ENCODE measurements around the gene DSCAM.

Gene DSCAM

DNA sequence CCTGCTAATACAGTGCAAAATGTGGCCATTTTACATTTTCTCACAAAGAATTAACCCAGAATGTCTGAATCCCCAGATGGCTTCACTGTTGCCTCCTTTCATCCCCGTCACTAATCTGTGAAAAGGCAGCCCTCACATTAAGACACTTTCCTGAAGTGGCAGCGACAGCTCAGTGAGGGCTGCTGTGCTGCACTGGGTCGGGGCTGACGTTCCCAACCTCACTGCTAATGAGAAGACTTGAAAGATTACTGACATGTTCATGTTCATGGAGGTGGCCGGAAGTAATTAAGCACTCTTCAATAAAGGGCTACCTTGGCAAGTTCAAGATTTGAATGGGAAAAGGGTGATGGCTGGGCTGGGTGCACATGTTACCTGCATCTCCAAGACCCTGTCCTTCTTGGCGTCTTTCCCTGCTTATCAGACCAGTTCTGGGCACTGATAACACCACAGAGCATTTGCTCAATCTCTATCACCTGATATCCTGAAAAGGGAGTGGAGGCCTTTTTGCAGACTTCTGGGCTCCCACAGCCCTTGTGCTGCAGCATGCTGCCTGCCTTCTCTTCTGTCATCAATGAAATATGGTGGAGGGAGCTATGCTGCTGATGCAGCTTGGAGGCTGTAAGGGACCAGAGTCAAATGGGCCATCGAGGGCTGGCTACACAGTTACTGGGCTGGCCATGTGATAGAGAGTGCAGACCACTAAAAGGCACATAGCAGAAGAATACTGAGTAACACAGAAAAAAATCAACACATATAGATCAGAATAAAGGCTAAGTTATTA lies 596.3 kb downstream of the DSCAM start:
- H3K4me3 ChIP-seq (ENCODE audit: low read depth, low read length): no peak overlapping the region
- no peak for DNase-seq (ENCODE audit: low read depth)
- TF ChIP-seq, protein P1, sequence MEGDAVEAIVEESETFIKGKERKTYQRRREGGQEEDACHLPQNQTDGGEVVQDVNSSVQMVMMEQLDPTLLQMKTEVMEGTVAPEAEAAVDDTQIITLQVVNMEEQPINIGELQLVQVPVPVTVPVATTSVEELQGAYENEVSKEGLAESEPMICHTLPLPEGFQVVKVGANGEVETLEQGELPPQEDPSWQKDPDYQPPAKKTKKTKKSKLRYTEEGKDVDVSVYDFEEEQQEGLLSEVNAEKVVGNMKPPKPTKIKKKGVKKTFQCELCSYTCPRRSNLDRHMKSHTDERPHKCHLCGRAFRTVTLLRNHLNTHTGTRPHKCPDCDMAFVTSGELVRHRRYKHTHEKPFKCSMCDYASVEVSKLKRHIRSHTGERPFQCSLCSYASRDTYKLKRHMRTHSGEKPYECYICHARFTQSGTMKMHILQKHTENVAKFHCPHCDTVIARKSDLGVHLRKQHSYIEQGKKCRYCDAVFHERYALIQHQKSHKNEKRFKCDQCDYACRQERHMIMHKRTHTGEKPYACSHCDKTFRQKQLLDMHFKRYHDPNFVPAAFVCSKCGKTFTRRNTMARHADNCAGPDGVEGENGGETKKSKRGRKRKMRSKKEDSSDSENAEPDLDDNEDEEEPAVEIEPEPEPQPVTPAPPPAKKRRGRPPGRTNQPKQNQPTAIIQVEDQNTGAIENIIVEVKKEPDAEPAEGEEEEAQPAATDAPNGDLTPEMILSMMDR (conservative IDR thresholded peaks at IDR 0.05; ENCODE audit: low read depth, low read length): no peak

GRCh38 chr21:40244981-40245380 lies 602.0 kb downstream of the DSCAM start:
- no peak for DNase-seq (ENCODE audit: low read depth)
- TF ChIP-seq, protein P1 (conservative IDR thresholded peaks at IDR 0.05; ENCODE audit: low read depth, low read length): no peak
- no peak overlapping the region for H3K4me3 ChIP-seq (ENCODE audit: low read depth, low read length)

DNA sequence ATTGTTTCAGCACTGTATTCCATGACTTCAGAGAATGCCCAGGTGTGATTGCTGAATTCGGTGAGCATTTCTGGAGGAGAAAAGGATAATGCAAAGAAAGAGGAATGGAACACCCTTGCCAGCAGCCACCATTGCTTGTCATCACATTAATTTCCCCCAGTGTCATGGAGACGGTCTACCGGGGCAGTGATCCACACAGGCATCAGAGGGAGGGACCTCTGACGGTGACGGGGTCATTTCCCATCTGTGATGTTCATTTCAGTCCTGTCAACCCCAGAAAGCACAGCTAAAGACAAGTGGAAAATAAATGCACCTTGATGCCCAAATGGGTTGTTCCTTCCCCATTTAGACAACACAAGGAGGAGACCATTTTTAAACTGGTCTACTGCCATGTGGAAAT lies 603.3 kb downstream of the DSCAM start:
- TF ChIP-seq, protein P1 (conservative IDR thresholded peaks at IDR 0.05; ENCODE audit: low read depth, low read length): no peak
- DNase-seq (ENCODE audit: low read depth): no peak
- no peak overlapping the region for H3K4me3 ChIP-seq (ENCODE audit: low read depth, low read length)

- DNase-seq (ENCODE audit: low read depth): no peak
- no peak overlapping the region for H3K4me3 ChIP-seq (ENCODE audit: low read depth, low read length)
- TF ChIP-seq, protein P1 (conservative IDR thresholded peaks at IDR 0.05; ENCODE audit: low read depth, low read length): no peak
These were observed 604.2 kb downstream of the DSCAM start for GRCh38 chr21:40242586-40243265.

DNA sequence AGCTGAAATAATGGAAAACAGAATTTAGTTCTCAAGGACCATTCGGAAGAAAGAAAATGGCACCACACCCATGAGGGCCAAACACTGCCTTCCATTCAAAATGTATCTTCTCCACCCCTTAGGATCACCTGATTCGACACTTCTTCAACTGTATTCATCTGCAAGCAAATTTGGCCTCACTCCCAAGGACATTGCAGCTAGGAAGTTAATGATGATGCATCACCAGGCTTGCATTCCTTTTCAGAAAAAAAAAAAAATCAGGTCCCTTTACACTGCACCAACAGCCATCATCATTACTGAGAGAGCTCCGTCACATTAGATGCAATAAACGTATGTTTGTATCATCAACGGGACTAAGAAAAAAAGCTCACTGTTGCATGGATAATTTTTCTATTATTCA lies 611.4 kb downstream of the DSCAM start:
- TF ChIP-seq, protein P1 (conservative IDR thresholded peaks at IDR 0.05; ENCODE audit: low read depth, low read length): no peak
- H3K4me3 ChIP-seq (ENCODE audit: low read depth, low read length): no peak overlapping the region
- no peak for DNase-seq (ENCODE audit: low read depth)

DNA sequence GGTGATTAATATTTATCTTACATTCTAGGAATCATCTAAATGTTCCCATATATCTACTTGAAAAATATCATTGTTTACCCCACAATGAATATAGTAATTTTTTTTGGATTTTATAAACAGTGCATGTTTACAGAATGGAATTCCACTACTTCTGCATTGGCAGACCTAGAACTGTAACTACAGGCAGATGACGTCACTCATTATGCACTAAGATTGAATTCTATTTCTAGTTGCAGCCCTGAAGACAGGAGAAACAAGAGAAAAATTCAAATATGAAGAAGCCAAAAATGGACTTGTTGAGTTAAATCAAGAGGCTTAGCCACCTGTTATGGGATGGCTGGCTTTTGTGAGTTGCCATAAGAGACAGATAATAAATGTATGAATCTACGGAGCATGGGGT lies 615.0 kb downstream of the DSCAM start:
- H3K4me3 ChIP-seq (ENCODE audit: low read depth, low read length): no peak overlapping the region
- DNase-seq (ENCODE audit: low read depth): no peak
- TF ChIP-seq, protein P1 (conservative IDR thresholded peaks at IDR 0.05; ENCODE audit: low read depth, low read length): no peak
